ENCODE measurements around the gene CD74. TPM values are rescaled to one million over a fixed set of nuclear protein-coding genes. Genes with fewer than 3 reads are reported as not detected.

The CD74 gene
- total RNA-seq, 1 donor from 2014 or later = 24.9 TPM

DNA sequence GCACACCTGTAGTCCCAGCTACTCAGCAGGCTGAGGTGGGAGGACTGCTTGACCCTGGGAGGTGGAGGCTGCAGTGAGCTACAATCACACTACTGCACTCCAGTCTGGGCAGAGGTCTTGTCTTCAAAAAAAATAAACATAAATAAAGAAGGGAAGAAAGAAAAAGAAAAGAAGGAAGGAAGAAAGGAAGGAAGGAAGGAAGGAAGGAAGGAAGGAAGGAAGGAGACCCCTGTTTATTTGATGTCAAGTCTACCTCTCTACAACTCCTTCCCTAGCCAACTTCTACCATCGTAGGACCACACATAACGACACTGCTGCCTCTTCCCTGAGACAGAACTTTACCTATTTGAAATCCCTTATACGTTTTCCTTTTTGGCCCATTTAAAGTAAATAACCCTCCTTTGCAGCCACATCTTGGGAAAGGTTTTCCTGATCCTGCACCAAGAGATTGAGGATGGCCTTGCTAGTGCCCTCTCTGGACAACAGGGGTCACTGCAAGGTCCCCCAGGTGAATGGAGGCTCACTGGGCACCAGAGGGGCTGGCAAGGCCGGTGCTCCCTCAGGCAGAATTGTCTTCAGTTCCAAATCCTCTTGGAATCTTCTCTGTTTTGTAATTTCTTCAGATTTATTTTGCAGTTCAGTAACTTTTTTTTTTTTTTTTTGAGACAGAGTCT is 26.3 kb upstream of the CD74 start:
- no peak for DNase-seq (ENCODE audit: extremely low spot score, unreplicated experiment)
- Mint-ChIP-seq H3K4me1 (ENCODE audit: unreplicated experiment) (peaks cover 6% of the 10 kb centered on the region), H3K9me3 (no peaks in the 10 kb centered on the region), H3K27me3 (peaks cover 3% of the 10 kb centered on the region), H3K27ac (no peak overlapping the region), H3K4me3 (no peak overlapping the region), H3K36me3 (peaks cover 12% of the 10 kb centered on the region)
- TF ChIP-seq, protein P1, sequence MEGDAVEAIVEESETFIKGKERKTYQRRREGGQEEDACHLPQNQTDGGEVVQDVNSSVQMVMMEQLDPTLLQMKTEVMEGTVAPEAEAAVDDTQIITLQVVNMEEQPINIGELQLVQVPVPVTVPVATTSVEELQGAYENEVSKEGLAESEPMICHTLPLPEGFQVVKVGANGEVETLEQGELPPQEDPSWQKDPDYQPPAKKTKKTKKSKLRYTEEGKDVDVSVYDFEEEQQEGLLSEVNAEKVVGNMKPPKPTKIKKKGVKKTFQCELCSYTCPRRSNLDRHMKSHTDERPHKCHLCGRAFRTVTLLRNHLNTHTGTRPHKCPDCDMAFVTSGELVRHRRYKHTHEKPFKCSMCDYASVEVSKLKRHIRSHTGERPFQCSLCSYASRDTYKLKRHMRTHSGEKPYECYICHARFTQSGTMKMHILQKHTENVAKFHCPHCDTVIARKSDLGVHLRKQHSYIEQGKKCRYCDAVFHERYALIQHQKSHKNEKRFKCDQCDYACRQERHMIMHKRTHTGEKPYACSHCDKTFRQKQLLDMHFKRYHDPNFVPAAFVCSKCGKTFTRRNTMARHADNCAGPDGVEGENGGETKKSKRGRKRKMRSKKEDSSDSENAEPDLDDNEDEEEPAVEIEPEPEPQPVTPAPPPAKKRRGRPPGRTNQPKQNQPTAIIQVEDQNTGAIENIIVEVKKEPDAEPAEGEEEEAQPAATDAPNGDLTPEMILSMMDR (conservative IDR thresholded peaks at IDR 0.05) = peak; percentile 69

DNA sequence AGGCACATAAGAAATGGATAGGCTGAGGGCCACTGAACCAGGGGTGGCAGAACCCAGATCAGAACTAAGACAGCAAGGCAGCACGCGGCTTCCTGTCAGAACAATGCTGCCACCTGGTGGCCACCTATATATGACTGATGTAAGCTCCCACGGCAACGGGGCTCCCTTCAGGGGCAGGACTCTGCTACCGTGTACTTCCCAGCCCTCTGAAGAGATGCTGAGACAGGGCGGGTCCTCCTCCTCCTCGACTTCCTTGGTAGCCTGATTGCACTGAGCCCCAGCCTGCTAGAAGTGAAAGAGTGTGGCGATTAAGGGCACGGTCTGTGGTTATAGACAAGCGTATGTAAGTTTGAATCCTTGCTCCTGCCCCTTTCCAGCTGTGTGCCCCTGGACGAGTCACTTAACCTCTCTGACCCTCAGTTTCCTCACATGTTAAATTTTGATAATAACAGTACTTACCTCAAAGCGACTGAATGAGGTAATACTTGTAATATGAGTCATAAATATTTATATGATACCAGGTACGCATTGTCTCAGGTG is 23.5 kb upstream of the CD74 start:
- Mint-ChIP-seq H3K4me3 (no peak overlapping the region), H3K9me3 (no peaks in the 10 kb centered on the region), H3K27ac (peak overlapping the region; percentile 27), H3K4me1 (ENCODE audit: unreplicated experiment) (peaks cover 6% of the 10 kb centered on the region), H3K36me3 (no peaks in the 10 kb centered on the region), H3K27me3 (peaks cover 3% of the 10 kb centered on the region)
- peak; percentile 87 for DNase-seq (ENCODE audit: extremely low spot score, unreplicated experiment)
- TF ChIP-seq, protein P1 (conservative IDR thresholded peaks at IDR 0.05) = peak; percentile 95

DNA sequence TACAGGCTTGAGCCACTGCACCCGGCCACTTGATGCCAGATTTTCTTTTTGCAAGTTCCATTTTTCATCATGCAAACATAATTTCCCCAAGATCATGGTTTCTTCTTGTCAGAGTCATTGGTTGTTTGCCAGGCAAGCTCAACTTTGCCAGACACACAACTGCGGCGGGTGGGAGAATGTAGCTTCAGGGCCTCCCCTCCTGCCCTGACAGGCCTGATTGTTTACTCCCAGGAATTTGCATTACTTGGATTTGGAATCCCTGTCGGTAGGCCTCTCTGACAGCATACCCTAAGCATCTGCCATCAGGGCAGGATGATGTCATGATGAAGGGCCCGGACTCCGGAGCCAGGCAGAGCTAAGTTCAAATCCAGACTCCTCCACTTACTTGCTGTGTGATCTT is 21.8 kb upstream of the CD74 start:
- Mint-ChIP-seq H3K36me3 (no peaks in the 10 kb centered on the region), H3K27ac (no peak overlapping the region), H3K4me3 (no peak overlapping the region), H3K4me1 (ENCODE audit: unreplicated experiment) (peaks cover 6% of the 10 kb centered on the region), H3K9me3 (no peaks in the 10 kb centered on the region), H3K27me3 (peaks cover 3% of the 10 kb centered on the region)
- TF ChIP-seq, protein P1 (conservative IDR thresholded peaks at IDR 0.05) = no peak
- no peak for DNase-seq (ENCODE audit: extremely low spot score, unreplicated experiment)

DNA sequence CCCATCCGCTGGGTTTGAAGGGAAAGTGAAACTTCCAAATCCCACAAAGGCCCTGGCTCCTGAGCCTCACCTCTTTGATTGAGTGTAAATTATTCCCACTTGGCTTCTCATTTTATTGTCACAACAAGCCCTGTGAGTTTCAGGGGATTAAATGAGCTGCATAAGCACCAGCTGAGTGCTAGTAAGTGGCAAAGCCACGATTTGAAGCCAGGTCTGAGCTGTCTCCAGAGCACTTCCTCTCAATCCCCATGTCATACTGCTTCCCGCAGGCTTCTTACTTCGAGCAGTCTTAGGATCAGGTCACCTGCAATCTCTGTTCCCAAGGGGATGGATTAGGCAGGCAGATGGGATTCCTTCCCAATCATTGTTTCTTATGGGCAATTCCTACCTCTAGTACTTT is 18.9 kb upstream of the CD74 start:
- no peaks in the 10 kb centered on the region for H3K36me3 Mint-ChIP-seq
- H3K4me3 Mint-ChIP-seq = no peak overlapping the region
- no peaks in the 10 kb centered on the region for H3K9me3 Mint-ChIP-seq
- H3K27ac Mint-ChIP-seq = no peak overlapping the region
- DNase-seq (ENCODE audit: extremely low spot score, unreplicated experiment) = no peak
- H3K27me3 Mint-ChIP-seq = peaks cover 3% of the 10 kb centered on the region
- peaks cover 15% of the 10 kb centered on the region for H3K4me1 Mint-ChIP-seq (ENCODE audit: unreplicated experiment)
- TF ChIP-seq, protein P1 (conservative IDR thresholded peaks at IDR 0.05) = no peak

DNA sequence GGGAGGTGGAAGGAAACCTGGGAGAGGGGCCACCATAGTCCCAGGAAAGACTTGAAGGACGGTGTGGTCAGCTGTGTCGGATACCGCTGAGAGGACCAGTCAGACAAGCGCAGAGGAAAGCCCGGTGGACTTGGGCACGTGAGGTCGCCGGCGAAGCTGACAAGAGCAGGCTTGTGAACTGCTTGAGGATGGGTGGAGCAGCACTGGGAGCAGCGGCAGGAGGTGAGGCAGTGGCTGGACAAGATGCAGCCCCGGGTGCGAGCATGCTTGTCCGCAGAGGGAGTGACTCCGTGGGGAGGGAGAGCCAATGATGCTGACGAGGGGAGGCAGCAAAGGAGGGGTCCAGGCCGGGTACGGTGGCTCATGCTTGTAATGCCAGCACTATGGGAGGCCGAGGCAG is 18.3 kb upstream of the CD74 start:
- no peak overlapping the region for H3K4me3 Mint-ChIP-seq
- H3K27ac Mint-ChIP-seq = no peak overlapping the region

More for the DNA sequence above, 18.3 kb upstream of the CD74 start:
- Mint-ChIP-seq H3K9me3 (no peaks in the 10 kb centered on the region), H3K36me3 (no peaks in the 10 kb centered on the region), H3K27me3 (peaks cover under 1% of the 10 kb centered on the region), H3K4me1 (ENCODE audit: unreplicated experiment) (peaks cover 12% of the 10 kb centered on the region)
- DNase-seq (ENCODE audit: extremely low spot score, unreplicated experiment) = no peak
- TF ChIP-seq, protein P1 (conservative IDR thresholded peaks at IDR 0.05) = no peak
